Calu3 (cell line): ENCODE measurements around the gene CIDEB. TPM values are rescaled to one million over a fixed set of nuclear protein-coding genes. Genes with fewer than 3 reads are reported as not detected.

Experiments used
- BruUV-seq: library from RNA; stranded (reverse); fragments of 400-500 nt; replicated peaks from 2 replicates; lab custom pipeline; 2021; lab: Mats Ljungman, UMichigan
- CTCF ChIA-PET: fragments of 300-600 bp; sonication (Branson Sonifier 250); formaldehyde crosslinking; loops from one replicate; lab custom pipeline; 2022; ENCODE audit warnings: antibody characterized with exemption; lab: Charles Lee
- DNase-seq: peaks from one replicate; pipeline ENCODE4 v3.0.0; 2022
- H3K27ac Mint-ChIP-seq: one replicate; pipeline ENCODE4 v1.8.0; 2022; ENCODE audit warnings: mixed read lengths; ENCODE audit not compliant: unreplicated experiment
- H3K27me3 Mint-ChIP-seq: one replicate; pipeline ENCODE4 v1.8.0; 2022; ENCODE audit warnings: mixed read lengths; ENCODE audit not compliant: unreplicated experiment
- H3K36me3 Mint-ChIP-seq: one replicate; pipeline ENCODE4 v1.8.0; 2022; ENCODE audit warnings: mild to moderate bottlenecking, moderate library complexity, mixed read lengths; ENCODE audit not compliant: insufficient read depth, unreplicated experiment
- H3K4me1 Mint-ChIP-seq: one replicate; pipeline ENCODE4 v1.8.0; 2022; ENCODE audit warnings: mild to moderate bottlenecking, low read depth, mixed read lengths; ENCODE audit not compliant: unreplicated experiment
- H3K4me3 Mint-ChIP-seq: one replicate; pipeline ENCODE4 v1.8.0; 2022; ENCODE audit warnings: mild to moderate bottlenecking, low read depth, moderate library complexity, mixed read lengths; ENCODE audit not compliant: unreplicated experiment
- H3K9me3 Mint-ChIP-seq: one replicate; pipeline ENCODE4 v1.8.0; 2022; ENCODE audit warnings: low read depth, mixed read lengths; ENCODE audit not compliant: unreplicated experiment
- CTCF ChIP-seq: fragments of 200-600 bp; IDR thresholded peaks from one replicate; pipeline ENCODE4 v1.8.0; 2022; ENCODE audit warnings: antibody characterized with exemption; ENCODE audit not compliant: unreplicated experiment
- intact Hi-C: fragments of 100-400 bp; cut with micrococcal nuclease; formaldehyde crosslinking; loops from one replicate; pipeline ENCODE4 v1.10.0; 2022; ENCODE audit not compliant: unreplicated experiment
- total RNA-seq: library from RNA; stranded (reverse); gene quantifications from 2 replicates; pipeline ENCODE4 v1.2.3, GENCODE V29; 2022

Gene CIDEB
- total RNA-seq, 1 experiment from 2014 or later = not detected

- Mint-ChIP-seq H3K4me1 (peaks cover under 1% of the 10 kb centered on the region), H3K27me3 (no peaks in the 10 kb centered on the region), H3K4me3 (no peak overlapping the region), H3K36me3 (no peaks in the 10 kb centered on the region), H3K9me3 (no peaks in the 10 kb centered on the region), H3K27ac (no peak overlapping the region)
- DNase-seq = no peak
- CTCF ChIA-PET = no interaction called here
- no peak for TF ChIP-seq CTCF
- no TSS peak for BruUV-seq
- intact Hi-C loops = no loop called here
Measured at GRCh38 chr14:24256960-24257359, 50.8 kb downstream of the CIDEB start.

DNA sequence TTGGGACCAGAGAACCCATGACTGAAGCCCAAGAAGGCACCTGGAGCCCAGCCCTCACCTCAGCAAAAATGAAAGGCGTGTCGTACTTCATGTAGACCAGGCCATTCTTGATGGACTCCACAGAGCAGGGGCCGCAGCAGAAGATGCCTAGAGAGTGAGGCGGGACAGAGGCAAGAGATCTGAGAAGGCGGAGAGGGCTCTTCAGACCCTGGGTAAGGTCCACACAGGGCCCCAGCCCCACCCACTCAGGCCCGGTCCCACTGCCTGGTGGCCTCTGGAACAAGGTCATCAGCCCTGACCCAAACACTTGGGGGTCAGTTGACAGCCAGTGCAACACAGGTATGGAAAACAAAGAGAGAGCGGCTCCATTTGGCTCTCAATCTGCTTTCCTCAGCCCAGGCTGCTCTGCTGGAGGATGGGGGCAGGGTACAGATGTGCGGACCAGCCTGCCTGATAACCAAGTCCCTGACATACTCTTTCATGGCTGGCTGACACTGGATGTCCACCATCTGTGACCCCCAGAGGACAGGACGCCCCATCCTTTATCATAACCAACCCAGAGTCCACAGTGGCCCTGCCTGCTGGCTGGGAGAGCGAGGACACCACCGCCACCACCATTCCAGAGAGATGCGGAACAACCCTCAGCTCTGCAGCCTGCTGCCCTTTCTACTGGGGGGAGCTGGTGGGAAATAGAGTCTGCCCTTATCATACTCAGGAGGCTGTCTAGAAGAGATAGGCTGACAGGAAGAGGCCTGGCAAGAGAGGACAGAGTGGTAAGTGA is 51.7 kb downstream of the CIDEB start:
- CTCF ChIA-PET = no interaction called here
- Mint-ChIP-seq H3K9me3 (no peaks in the 10 kb centered on the region), H3K27ac (no peak overlapping the region), H3K4me3 (no peak overlapping the region), H3K36me3 (no peaks in the 10 kb centered on the region), H3K27me3 (no peaks in the 10 kb centered on the region), H3K4me1 (peaks cover 7% of the 10 kb centered on the region)
- no peak for DNase-seq
- TF ChIP-seq CTCF = no peak
- no TSS peak for BruUV-seq
- intact Hi-C loops = no loop called here

DNA sequence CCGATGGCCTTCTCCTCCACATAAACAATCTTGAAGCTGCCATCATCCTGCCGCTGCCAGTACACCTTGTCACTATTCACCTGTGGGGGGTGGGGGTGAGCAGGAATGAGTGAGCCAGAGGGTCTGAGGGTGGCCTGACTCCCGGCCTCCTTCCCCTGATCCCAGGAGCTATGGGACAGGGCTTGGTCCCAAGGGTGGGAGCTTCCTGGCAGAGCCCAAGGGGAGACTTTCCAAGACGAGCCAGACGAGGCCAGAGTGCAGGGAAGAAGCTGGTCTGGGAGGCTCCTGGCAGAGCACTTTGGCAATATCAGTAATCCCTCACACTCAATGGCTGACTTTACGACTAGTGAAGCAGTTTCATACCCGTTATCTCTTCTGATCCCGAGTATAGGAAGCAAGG is 52.3 kb downstream of the CIDEB start:
- no peaks in the 10 kb centered on the region for H3K9me3 Mint-ChIP-seq
- CTCF ChIA-PET = no interaction called here

More for the DNA sequence above, 52.3 kb downstream of the CIDEB start:
- BruUV-seq = no TSS peak
- no peak for DNase-seq
- intact Hi-C loops = no loop called here
- Mint-ChIP-seq H3K4me3 (no peak overlapping the region), H3K27ac (no peak overlapping the region), H3K36me3 (no peaks in the 10 kb centered on the region), H3K4me1 (peaks cover 7% of the 10 kb centered on the region), H3K27me3 (no peaks in the 10 kb centered on the region)
- TF ChIP-seq CTCF = no peak

Other genes with a start within 250 kb of the CIDEB start
- gene CPNE6, start 236.4 kb downstream of the CIDEB start, total RNA-seq = not detected in 2 replicates
- 38.0 and 43.6 TPM in 2 replicates for gene PCK2, start 213.7 kb downstream of the CIDEB start, total RNA-seq
- 58.2 and 63.4 TPM in 2 replicates for gene DCAF11, start 193.2 kb downstream of the CIDEB start, total RNA-seq
- 1.8 and 2.3 TPM in 2 replicates for gene NRL, start 193.0 kb downstream of the CIDEB start, total RNA-seq
- 0.47 and 0.98 TPM in 2 replicates for gene FITM1, start 177.3 kb downstream of the CIDEB start, total RNA-seq
- 259 and 289 TPM in 2 replicates for gene PSME1, start 171.8 kb downstream of the CIDEB start, total RNA-seq
- 38.0 and 39.2 TPM in 2 replicates for gene EMC9, start 166.4 kb downstream of the CIDEB start, total RNA-seq
- 288 and 359 TPM in 2 replicates for gene PSME2, start 161.4 kb downstream of the CIDEB start, total RNA-seq
- gene RNF31, start 160.5 kb downstream of the CIDEB start, total RNA-seq = 95.9 and 103 TPM in 2 replicates
- 124 and 184 TPM in 2 replicates for gene IRF9, start 146.7 kb downstream of the CIDEB start, total RNA-seq
- 37.5 and 42.7 TPM in 2 replicates for gene REC8, start 135.9 kb downstream of the CIDEB start, total RNA-seq
- 82.6 and 86.4 TPM in 2 replicates for gene IPO4, start 119.2 kb downstream of the CIDEB start, total RNA-seq
- 68.0 and 70.9 TPM in 2 replicates for gene TM9SF1, start 112.5 kb downstream of the CIDEB start, total RNA-seq
- gene TSSK4, start 102.3 kb downstream of the CIDEB start, total RNA-seq = 0.47 TPM in 1 of 2 replicates, not detected in the other
- 53.2 and 60.8 TPM in 2 replicates for gene CHMP4A, start 94.5 kb downstream of the CIDEB start, total RNA-seq
- gene MDP1, start 91.9 kb downstream of the CIDEB start, total RNA-seq = 7.4 and 8.9 TPM in 2 replicates
- 192 and 198 TPM in 2 replicates for gene NEDD8, start 75.6 kb downstream of the CIDEB start, total RNA-seq
- 61.3 and 63.4 TPM in 2 replicates for gene GMPR2, start 75.0 kb downstream of the CIDEB start, total RNA-seq
- gene TINF2, start 65.4 kb downstream of the CIDEB start, total RNA-seq = 38.3 and 40.4 TPM in 2 replicates
- 4.5 and 7.5 TPM in 2 replicates for gene TGM1, start 44.8 kb downstream of the CIDEB start, total RNA-seq
- gene RABGGTA, start 36.4 kb downstream of the CIDEB start, total RNA-seq = 35.3 and 42.2 TPM in 2 replicates
- 18.6 and 19.7 TPM in 2 replicates for gene DHRS1, start 8.2 kb downstream of the CIDEB start, total RNA-seq
- 35.9 and 40.2 TPM in 2 replicates for gene NOP9, start 8.1 kb downstream of the CIDEB start, total RNA-seq
- gene LTB4R2, start 2.2 kb upstream of the CIDEB start, total RNA-seq = 19.3 and 25.8 TPM in 2 replicates
- gene LTB4R, start 3.5 kb upstream of the CIDEB start, total RNA-seq = 13.4 and 18.7 TPM in 2 replicates
- 3.0 and 3.4 TPM in 2 replicates for gene ADCY4, start 27.1 kb upstream of the CIDEB start, total RNA-seq
- 11.0 and 12.6 TPM in 2 replicates for gene RIPK3, start 32.0 kb upstream of the CIDEB start, total RNA-seq
- 10.7 and 12.8 TPM in 2 replicates for gene NFATC4, start 60.2 kb upstream of the CIDEB start, total RNA-seq
- gene NYNRIN, start 91.0 kb upstream of the CIDEB start, total RNA-seq = 7.5 and 8.4 TPM in 2 replicates
- 0.99 and 1.7 TPM in 2 replicates for gene CBLN3, start 121.7 kb upstream of the CIDEB start, total RNA-seq
- 47.6 and 54.6 TPM in 2 replicates for gene KHNYN, start 122.0 kb upstream of the CIDEB start, total RNA-seq
- gene SDR39U1, start 134.8 kb upstream of the CIDEB start, total RNA-seq = 43.7 and 59.0 TPM in 2 replicates
- gene CMA1, start 200.3 kb upstream of the CIDEB start, total RNA-seq = not detected in 2 replicates